Retinal pigment epithelial cell (primary cell): Measurements from ENCODE around the gene MKX.
A peak's percentile ranks its signal among the peaks of the same experiment; 100 is the strongest.

Experiments used
- DNase-seq: peaks from one replicate; pipeline ENCODE4 v3.0.0-alpha.2; 2010; ENCODE audit warnings: low read depth
- H3K4me3 ChIP-seq: 2 replicates; pipeline ENCODE4 v1.5.1; 2011; ENCODE audit warnings: mild to moderate bottlenecking, low read length, control low read depth, moderate library complexity
- TF ChIP-seq, protein P1 (sequence below): conservative IDR thresholded peaks from 2 replicates; pipeline ENCODE4 v1.5.1; 2011; ENCODE audit warnings: low read depth, low read length, control low read depth, inconsistent platforms

Gene MKX

DNA sequence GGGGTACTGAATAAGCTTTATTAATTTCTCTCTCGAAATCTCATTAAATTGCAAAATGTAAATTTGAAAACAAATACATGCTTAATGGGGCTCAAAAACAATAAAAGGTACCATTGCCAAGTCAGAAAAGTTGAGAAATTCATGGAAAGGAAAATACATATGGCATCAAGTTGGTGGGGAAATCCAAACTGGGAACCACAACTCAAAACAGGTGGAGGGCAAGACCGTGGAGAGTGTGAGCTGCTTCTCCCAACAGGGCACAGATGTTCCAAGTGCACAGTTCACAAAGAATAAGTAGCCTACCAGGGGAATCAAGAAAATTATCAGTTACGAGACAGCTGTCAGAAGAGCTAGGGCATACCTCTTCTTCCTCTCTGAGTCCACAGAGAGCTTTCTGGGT, 26.6 kb downstream of the MKX start:
- TF ChIP-seq, protein P1, sequence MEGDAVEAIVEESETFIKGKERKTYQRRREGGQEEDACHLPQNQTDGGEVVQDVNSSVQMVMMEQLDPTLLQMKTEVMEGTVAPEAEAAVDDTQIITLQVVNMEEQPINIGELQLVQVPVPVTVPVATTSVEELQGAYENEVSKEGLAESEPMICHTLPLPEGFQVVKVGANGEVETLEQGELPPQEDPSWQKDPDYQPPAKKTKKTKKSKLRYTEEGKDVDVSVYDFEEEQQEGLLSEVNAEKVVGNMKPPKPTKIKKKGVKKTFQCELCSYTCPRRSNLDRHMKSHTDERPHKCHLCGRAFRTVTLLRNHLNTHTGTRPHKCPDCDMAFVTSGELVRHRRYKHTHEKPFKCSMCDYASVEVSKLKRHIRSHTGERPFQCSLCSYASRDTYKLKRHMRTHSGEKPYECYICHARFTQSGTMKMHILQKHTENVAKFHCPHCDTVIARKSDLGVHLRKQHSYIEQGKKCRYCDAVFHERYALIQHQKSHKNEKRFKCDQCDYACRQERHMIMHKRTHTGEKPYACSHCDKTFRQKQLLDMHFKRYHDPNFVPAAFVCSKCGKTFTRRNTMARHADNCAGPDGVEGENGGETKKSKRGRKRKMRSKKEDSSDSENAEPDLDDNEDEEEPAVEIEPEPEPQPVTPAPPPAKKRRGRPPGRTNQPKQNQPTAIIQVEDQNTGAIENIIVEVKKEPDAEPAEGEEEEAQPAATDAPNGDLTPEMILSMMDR = no peak
- no peak for DNase-seq
- H3K4me3 ChIP-seq = no peak overlapping the region

GRCh38 chr10:27717861-27718260, 27.8 kb downstream of the MKX start:
- DNase-seq = no peak
- no peak overlapping the region for H3K4me3 ChIP-seq
- TF ChIP-seq, protein P1 = no peak

DNA sequence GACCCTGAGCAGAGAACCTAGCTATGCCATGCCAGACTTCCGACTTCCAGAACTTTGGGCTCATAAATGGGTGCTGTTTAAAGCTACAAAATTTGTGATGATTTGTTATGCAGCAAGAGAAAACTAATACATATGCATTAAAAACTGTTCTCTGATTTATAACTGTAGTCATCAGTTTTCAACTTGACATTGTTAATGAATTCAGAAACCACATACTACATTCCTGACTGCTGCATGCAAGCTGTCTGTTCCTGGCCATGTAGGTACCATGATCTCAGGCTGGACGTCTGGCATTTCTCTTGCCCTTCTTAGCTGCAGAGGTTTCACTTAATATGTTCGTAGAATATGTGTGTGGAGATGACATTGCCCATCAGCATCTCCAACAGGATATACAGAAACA, 28.4 kb downstream of the MKX start:
- H3K4me3 ChIP-seq = no peak overlapping the region
- TF ChIP-seq, protein P1 = no peak
- no peak for DNase-seq

DNA sequence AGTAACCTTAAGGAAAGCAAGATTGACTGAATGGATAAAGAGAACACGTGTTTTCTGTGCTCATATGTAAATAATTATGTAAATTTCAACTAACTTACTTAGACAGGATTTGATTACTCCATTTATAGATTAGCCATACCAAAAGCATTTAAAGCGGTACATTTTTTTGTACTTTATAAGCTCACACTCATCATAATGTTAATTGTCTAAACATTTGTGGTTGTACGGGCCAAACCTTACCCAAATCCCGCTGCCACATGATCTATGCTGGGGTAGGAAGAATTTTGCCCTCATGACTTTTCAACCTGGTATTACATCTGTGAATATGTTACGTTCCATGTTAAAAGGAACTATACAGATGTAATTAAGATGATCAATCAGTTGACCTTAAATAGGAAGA, 29.1 kb downstream of the MKX start:
- no peak for DNase-seq
- TF ChIP-seq, protein P1 = no peak
- H3K4me3 ChIP-seq = no peak overlapping the region

DNA sequence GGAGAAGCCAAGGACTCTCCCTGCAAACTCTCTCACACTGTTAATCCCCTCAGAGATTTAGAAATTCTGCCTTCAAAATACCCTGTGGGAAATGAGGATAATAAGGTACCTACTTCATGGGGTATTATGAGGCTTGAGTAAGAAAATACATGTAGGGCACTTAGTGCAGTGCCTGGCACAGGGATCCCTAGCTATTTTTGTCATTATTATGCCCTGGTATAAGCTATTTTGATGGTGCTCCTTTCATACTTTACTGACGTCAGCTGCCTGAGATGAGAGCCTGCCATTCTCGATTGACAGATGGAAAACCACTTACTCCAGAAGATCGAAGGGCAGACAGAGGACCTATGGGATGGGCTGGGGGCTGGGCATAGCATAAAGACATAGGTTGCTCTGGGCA, 30.1 kb downstream of the MKX start:
- DNase-seq = peak; percentile 96
- TF ChIP-seq, protein P1 = no peak
- no peak overlapping the region for H3K4me3 ChIP-seq

- TF ChIP-seq, protein P1 = no peak
- DNase-seq = no peak
- no peak overlapping the region for H3K4me3 ChIP-seq
Measured at GRCh38 chr10:27714349-27714748, 31.3 kb downstream of the MKX start.

DNA sequence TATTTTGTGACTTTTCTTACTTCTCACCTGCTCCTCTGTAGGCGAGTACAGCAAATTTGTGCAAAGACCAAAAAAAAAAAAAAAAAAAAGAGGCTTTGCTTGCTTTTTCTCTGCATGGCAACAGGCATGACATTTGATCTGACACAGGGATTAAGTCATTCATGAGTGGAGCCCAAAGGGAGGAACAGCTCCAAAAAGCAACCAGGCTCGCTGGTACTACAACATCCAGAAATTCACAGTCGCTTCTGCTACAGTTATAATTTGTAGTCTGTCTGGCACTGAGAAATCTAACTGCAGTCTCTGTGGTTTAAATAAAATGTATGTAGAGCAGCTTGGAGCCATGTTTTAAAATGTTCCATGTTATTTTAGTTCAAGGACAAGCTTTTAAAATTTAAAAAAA, 31.7 kb downstream of the MKX start:
- TF ChIP-seq, protein P1 = no peak
- H3K4me3 ChIP-seq = no peak overlapping the region
- DNase-seq = peak; percentile 65
